Fibroblast of the aortic adventitia (primary cell): Measurements from ENCODE around the gene PNPLA7. TPM values are rescaled to one million over a fixed set of nuclear protein-coding genes. Genes with fewer than 3 reads are reported as not detected.

ENCODE experiments used
- DNase-seq: peaks from one replicate; pipeline ENCODE4 v3.0.0-alpha.2; 2010; ENCODE audit warnings: low read depth
- H3K4me3 ChIP-seq: 2 replicates; pipeline ENCODE4 v1.5.1; 2011; ENCODE audit warnings: low read depth, mild to moderate bottlenecking, control low read depth, low read length, moderate library complexity
- CTCF ChIP-seq: IDR thresholded peaks from 2 replicates; pipeline ENCODE4 v1.5.1; 2011; ENCODE audit warnings: mild to moderate bottlenecking, low read length, control low read depth, inconsistent platforms; ENCODE audit not compliant: insufficient read depth
- total RNA-seq: library from RNA; depleted of rRNA; stranded (reverse); fragments of >200 nt; gene quantifications from 2 replicates; pipeline ENCODE4 v1.2.3, GENCODE V29; 2012; ENCODE audit warnings: low replicate concordance

Gene PNPLA7
- total RNA-seq, 1 donor, result 0.81 TPM

- no peak for TF ChIP-seq CTCF
- peak overlapping the region; percentile 54 for H3K4me3 ChIP-seq
- DNase-seq, result no peak
These were observed 90.4 kb downstream of the PNPLA7 start for GRCh38 chr9:137459601-137460362.

- TF ChIP-seq CTCF, result no peak
- DNase-seq, result peak; percentile 85
- H3K4me3 ChIP-seq, result peak within 1 kb of the TSS; percentile 73
These were observed 91.0 kb downstream of the PNPLA7 start, which contains the start of gene NSMF for GRCh38 chr9:137459152-137459600. TSS of gene NSMF (minus strand) at chr9:137459334. CDS start at chr9:137459102, 232 bp downstream.

DNA sequence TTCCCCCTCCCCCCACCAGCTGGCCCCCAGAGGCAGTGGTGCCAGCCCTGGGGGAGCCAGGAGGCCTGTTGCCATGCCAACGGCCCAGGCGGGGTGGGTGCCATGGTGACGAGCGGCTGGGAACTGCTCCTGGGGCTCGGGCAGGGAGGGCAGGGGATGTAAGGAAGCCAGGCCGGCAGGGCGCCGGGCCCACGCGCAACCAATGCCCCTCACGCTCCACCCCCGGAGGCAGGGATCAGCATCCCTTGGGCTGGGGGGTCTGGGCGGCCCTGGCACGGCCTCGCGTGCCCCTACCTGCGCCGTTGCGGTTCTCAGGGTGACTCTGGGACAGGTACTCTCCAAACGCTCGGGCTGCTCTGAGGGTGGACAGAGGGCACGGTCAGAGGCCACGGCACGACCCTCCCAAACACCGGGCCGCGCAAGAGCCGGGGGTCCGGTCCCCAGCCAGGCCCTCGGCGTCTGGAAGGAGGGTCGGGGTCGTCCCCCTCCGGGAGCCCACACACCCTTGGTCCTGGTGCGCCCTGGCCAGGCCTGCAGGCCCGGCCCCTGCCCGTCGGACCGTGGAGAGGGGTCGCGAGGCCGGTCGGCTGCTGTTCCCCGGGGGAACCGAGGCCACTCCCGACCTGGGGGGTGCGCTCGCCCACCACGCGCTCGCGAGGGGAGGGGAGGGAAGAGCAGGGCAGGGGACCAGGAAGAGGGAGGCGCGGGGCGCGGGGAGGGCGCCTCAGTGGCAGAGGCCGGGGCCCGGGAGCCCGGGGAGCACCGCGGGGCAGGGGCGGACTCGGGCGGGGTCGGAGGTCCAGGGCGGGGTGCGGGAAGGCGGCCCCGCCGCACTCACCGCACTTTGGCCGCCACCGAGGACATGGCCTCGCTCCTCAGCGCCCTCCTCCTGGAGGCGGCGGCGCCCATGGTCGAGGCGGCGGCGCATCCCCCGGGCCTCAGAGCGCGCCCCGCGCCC, 91.7 kb downstream of the PNPLA7 start:
- no peak for TF ChIP-seq CTCF
- no peak for DNase-seq
- peak overlapping the region; percentile 73 for H3K4me3 ChIP-seq

DNA sequence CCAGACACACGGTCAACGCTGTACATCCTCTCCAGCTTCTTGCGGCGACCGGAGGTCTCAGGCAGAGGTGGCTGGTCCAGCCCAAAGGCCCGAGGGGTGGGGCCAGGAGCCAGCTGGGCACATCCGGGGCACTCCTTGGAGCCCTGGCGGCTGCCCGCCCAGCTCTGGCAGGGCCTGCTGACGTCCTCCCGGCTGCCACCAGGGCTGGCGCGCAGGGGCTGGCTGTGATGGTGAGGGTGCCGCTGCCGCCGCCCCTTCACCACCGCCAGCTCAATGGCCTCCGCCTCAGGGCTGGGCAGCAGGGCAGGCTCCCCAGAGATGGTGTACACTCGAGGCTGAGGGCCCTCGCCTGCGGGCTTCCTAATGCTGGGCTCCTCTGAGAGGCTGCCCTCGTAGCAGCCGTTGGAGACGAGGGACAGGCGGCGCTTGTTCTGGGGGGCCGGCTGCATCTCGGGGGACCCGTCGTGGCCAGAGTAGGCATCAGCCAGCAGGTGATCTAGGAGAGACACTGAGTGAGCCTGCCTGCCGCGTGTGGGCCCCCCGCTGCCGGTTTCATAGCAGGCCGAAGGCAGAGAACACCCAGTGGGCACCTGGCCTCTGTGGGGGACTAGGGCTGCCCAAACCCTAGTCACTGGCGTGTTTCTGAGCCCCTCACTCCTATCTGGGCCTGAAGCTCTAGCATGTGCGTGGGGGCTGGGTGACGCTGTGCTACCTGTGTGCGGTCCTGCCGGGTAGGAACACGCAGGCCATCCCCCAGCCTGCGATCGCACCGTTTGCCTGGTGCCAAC, 92.6 kb downstream of the PNPLA7 start:
- no peak for DNase-seq
- no peak for TF ChIP-seq CTCF
- peak overlapping the region; percentile 73 for H3K4me3 ChIP-seq

- peak overlapping the region; percentile 5 for H3K4me3 ChIP-seq
- DNase-seq, result no peak
- no peak for TF ChIP-seq CTCF
These were observed 93.3 kb downstream of the PNPLA7 start for GRCh38 chr9:137456864-137457405.
